PC-9 (cell line): ENCODE results near the gene CMSS1. TPM values are rescaled to one million over a fixed set of nuclear protein-coding genes. Genes with fewer than 3 reads are reported as not detected.
A peak's percentile ranks its signal among the peaks of the same experiment; 100 is the strongest.

Experiments
- BruUV-seq: library from RNA; stranded (reverse); fragments of 400-500 nt; replicated peaks from 2 replicates; lab custom pipeline; 2021; lab: Mats Ljungman, UMichigan
- CTCF ChIA-PET: fragments of 300-600 bp; sonication (Branson Sonifier 250); formaldehyde crosslinking; loops from one replicate; lab custom pipeline; 2022; ENCODE audit warnings: antibody characterized with exemption; lab: Charles Lee
- POLR2A ChIA-PET: fragments of 300-600 bp; sonication (Branson Sonifier 250); formaldehyde crosslinking; loops from one replicate; lab custom pipeline; 2022; ENCODE audit warnings: antibody characterized with exemption; ENCODE audit not compliant: unreplicated experiment; lab: Charles Lee
- DNase-seq, 2 experiments: peaks; one replicate each; pipeline versions ENCODE4 v3.0.0 to v3.0.0-alpha.2; 2015 to 2022; ENCODE audit warnings: mixed read lengths in 1 of 2
- H2AFZ ChIP-seq: fragments of 200-600 bp; sonication (generic); 2 replicates; pipeline ENCODE4 v1.8.1; 2017; ENCODE audit warnings: antibody characterized with exemption
- H3F3A ChIP-seq: fragments of 200-600 bp; sonication (generic); 2 replicates; pipeline ENCODE4 v1.8.1; 2017; ENCODE audit warnings: antibody characterized with exemption, mild to moderate bottlenecking, low read depth; ENCODE audit not compliant: insufficient read depth
- H3K27ac ChIP-seq: fragments of 200-600 bp; sonication (generic); 2 replicates; pipeline ENCODE4 v1.6.1; 2016; ENCODE audit warnings: mixed run types
- H3K27me3 ChIP-seq: fragments of 200-600 bp; sonication (generic); 2 replicates; pipeline ENCODE4 v1.6.1; 2016; ENCODE audit warnings: low read depth, mixed run types; ENCODE audit not compliant: insufficient read depth
- H3K36me3 ChIP-seq: fragments of 200-600 bp; sonication (generic); 2 replicates; pipeline ENCODE4 v1.6.1; 2016; ENCODE audit warnings: low read depth, mixed run types
- H3K4me1 ChIP-seq: fragments of 200-600 bp; sonication (generic); replicated peaks from 2 replicates; pipeline ENCODE4 v1.6.1; 2016; ENCODE audit warnings: mixed run types; ENCODE audit not compliant: insufficient read depth
- H3K4me2 ChIP-seq: fragments of 200-600 bp; sonication (generic); 2 replicates; pipeline ENCODE4 v1.6.1; 2017; ENCODE audit warnings: mixed run types
- H3K4me3 ChIP-seq: fragments of 200-600 bp; sonication (generic); 2 replicates; pipeline ENCODE4 v1.6.1; 2016; ENCODE audit warnings: mixed run types
- H3K79me2 ChIP-seq: fragments of 200-600 bp; sonication (generic); 2 replicates; pipeline ENCODE4 v1.6.1; 2017; ENCODE audit warnings: low read depth, mixed run types
- H3K9me2 ChIP-seq: fragments of 200-600 bp; sonication (generic); 2 replicates; pipeline ENCODE4 v1.8.1; 2017; ENCODE audit warnings: mild to moderate bottlenecking; ENCODE audit not compliant: insufficient read depth
- H3K9me3 ChIP-seq: fragments of 200-600 bp; sonication (generic); 2 replicates; pipeline ENCODE4 v1.8.1; 2016; ENCODE audit warnings: low read depth; ENCODE audit not compliant: insufficient read depth
- H4K20me1 ChIP-seq: fragments of 200-600 bp; sonication (generic); 2 replicates; pipeline ENCODE4 v1.8.1; 2017; ENCODE audit not compliant: insufficient read depth
- EZH2 ChIP-seq: fragments of 200-600 bp; sonication (generic); IDR thresholded peaks from 2 replicates; pipeline ENCODE4 v1.8.0; 2017; ENCODE audit warnings: antibody characterized with exemption, low read depth
- intact Hi-C: fragments of 100-400 bp; cut with micrococcal nuclease; formaldehyde crosslinking; loops from one replicate; pipeline ENCODE4 v1.10.0; 2022; ENCODE audit not compliant: unreplicated experiment
- total RNA-seq: library from RNA; stranded (reverse); gene quantifications from 2 replicates; pipeline ENCODE4 v1.2.3, GENCODE V29; 2021
- TF ChIP-seq, protein P1 (sequence below): fragments of 200-600 bp; sonication (generic); conservative IDR thresholded peaks from 2 replicates; pipeline ENCODE4 v1.6.1; 2017; ENCODE audit warnings: mixed run types, antibody characterized with exemption, mild to moderate bottlenecking, moderate library complexity

The CMSS1 gene
- total RNA-seq, 1 experiment from 2014 or later = 98.9 TPM

DNA sequence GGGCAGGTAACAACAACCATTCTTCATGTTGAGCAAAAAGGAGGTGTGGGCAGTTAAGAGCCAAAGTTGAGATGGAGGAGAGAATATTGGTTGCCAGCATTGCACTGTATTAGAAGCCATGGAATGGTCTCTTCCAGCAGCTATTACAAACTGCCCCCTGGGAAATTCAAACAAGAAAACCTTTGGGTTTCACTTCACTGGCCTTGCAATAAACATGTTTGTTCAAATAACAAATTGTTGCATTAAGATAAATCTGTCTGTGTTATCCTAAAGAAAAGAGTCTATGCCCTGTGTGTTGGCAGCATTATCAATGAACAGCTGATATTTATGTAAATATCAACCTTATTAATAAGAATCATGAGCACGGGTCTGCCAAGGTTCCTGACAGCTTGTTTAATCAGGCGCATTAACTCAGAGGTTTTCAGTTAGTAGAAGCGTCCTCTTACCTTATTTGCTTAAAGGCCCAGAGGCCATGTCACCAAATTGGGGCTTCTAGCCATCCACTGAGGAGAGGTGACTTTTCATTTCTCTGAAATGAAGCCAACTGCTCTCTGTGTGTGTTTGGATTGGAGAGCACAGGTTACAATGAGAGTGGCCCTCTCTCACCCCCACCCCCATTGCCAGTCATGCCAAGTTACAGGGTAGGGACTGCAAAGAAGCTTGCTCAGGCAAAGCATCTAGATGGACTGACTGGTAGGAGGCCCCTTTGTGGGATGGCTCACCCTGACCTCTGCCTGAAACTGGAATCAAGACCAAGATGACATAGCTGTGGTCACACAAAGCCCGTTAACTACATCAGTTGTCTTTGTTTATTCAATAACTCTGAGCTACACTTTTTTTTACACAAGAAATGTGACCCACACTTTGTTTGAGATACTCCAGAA is 286.1 kb downstream of the CMSS1 start:
- Histone ChIP-seq H3K36me3 (no peaks in the 10 kb centered on the region), H3K79me2 (no peaks in the 10 kb centered on the region), H3K9me3 (no peaks in the 10 kb centered on the region), H4K20me1 (no peaks in the 10 kb centered on the region), H2AFZ (no peak overlapping the region), H3K9me2 (no peaks in the 10 kb centered on the region), H3K4me3 (no peak overlapping the region), H3K27ac (no peak overlapping the region), H3K4me1 (peaks cover 73% of the 10 kb centered on the region), H3K27me3 (no peaks in the 10 kb centered on the region), H3K4me2 (no peak overlapping the region), H3F3A (peaks cover 40% of the 10 kb centered on the region)
- TF ChIP-seq, protein P1, sequence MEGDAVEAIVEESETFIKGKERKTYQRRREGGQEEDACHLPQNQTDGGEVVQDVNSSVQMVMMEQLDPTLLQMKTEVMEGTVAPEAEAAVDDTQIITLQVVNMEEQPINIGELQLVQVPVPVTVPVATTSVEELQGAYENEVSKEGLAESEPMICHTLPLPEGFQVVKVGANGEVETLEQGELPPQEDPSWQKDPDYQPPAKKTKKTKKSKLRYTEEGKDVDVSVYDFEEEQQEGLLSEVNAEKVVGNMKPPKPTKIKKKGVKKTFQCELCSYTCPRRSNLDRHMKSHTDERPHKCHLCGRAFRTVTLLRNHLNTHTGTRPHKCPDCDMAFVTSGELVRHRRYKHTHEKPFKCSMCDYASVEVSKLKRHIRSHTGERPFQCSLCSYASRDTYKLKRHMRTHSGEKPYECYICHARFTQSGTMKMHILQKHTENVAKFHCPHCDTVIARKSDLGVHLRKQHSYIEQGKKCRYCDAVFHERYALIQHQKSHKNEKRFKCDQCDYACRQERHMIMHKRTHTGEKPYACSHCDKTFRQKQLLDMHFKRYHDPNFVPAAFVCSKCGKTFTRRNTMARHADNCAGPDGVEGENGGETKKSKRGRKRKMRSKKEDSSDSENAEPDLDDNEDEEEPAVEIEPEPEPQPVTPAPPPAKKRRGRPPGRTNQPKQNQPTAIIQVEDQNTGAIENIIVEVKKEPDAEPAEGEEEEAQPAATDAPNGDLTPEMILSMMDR = no peak
- no peak for TF ChIP-seq EZH2
- CTCF ChIA-PET = no interaction called here
- POLR2A ChIA-PET = interaction anchor here (0.7 to 0.9 kb wide), 2 partner anchors 11 to 35 kb away, joined by 5 to 6 read pairs; no protein-coding TSS in a partner anchor
- DNase-seq = peak in 1 of 2 experiments; percentile 63
- BruUV-seq = no TSS peak
- intact Hi-C loops = no loop called here

DNA sequence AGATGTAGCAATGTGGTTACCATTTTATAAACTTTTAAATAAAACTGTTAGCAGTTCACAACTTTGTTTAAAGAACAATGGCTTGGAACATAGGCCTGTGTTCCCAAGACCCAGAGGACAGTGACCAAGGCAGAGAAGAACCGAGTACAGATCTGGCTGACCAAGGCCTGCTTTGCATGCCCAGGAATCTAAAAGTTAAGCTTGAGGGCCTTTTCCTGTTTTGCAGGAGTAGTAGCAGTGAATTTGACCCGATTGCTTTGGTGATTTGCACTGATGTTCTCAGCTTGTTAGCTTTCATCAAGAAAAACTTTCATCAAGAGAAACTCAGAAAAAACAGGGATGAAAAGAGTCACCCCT is 286.8 kb downstream of the CMSS1 start:
- no peak for TF ChIP-seq EZH2
- TF ChIP-seq, protein P1 = no peak
- Histone ChIP-seq H3K4me3 (no peak overlapping the region), H3K9me3 (no peaks in the 10 kb centered on the region), H3K4me1 (peaks cover 70% of the 10 kb centered on the region), H3F3A (peaks cover 40% of the 10 kb centered on the region), H3K36me3 (no peaks in the 10 kb centered on the region), H3K9me2 (no peaks in the 10 kb centered on the region), H2AFZ (no peak overlapping the region), H3K4me2 (no peak overlapping the region), H3K27me3 (no peaks in the 10 kb centered on the region), H3K27ac (no peak overlapping the region), H3K79me2 (no peaks in the 10 kb centered on the region), H4K20me1 (no peaks in the 10 kb centered on the region)
- no peak for DNase-seq
- BruUV-seq = no TSS peak
- ChIA-PET POLR2A (interaction anchor here (0.7 kb wide), 2 partner anchors 16 to 35 kb away, joined by 3 to 6 read pairs; no protein-coding TSS in a partner anchor), CTCF (no interaction called here)
- intact Hi-C loops = no loop called here

DNA sequence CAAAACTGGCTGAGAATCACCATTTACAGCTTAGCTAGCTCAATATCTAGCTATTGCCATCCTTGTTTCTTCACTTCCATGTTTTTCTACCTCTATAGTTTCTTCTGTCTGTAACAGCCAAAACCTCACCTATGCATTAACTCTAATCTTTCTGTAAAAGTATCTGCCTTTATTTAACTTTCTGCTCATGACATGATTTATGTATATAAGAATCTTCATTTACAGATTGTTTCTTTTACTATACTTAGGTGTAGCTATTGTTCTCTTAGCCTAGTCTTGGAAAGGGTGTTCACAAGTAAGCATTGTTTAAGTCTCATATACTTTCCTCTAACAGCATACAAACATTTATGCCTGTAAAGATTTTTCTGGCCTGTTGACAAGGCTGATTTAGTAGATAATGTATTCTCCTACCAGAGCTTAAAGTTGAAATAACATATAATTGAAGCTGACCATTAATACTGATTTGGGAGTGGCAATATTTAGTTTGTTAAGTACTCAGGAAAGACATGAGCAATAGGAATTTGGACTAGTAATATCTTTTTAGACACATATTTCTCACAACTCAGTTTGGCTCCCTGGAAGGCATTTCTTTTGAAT is 287.3 kb downstream of the CMSS1 start:
- CTCF ChIA-PET = no interaction called here
- Histone ChIP-seq H3K4me3 (no peak overlapping the region), H3K9me3 (no peaks in the 10 kb centered on the region), H3K4me2 (peak overlapping the region; percentile 69), H3K4me1 (peaks cover 65% of the 10 kb centered on the region), H2AFZ (0 out of 2 replicates have a peak overlapping the region, but pooled peaks have one; percentile 18), H4K20me1 (no peaks in the 10 kb centered on the region), H3K27me3 (no peaks in the 10 kb centered on the region), H3K36me3 (no peaks in the 10 kb centered on the region), H3K9me2 (no peaks in the 10 kb centered on the region), H3K27ac (peak overlapping the region; percentile 72), H3F3A (peaks cover 40% of the 10 kb centered on the region), H3K79me2 (no peaks in the 10 kb centered on the region)
- intact Hi-C loops = no loop called here
- no peak for TF ChIP-seq EZH2
- TF ChIP-seq, protein P1 = no peak
- DNase-seq = no peak
- BruUV-seq = no TSS peak
- POLR2A ChIA-PET = interaction anchor here (0.7 kb wide), 2 partner anchors 17 to 36 kb away, joined by 3 to 6 read pairs; no protein-coding TSS in a partner anchor
